ENCODE results near the gene STAC.

The STAC gene, protein sequence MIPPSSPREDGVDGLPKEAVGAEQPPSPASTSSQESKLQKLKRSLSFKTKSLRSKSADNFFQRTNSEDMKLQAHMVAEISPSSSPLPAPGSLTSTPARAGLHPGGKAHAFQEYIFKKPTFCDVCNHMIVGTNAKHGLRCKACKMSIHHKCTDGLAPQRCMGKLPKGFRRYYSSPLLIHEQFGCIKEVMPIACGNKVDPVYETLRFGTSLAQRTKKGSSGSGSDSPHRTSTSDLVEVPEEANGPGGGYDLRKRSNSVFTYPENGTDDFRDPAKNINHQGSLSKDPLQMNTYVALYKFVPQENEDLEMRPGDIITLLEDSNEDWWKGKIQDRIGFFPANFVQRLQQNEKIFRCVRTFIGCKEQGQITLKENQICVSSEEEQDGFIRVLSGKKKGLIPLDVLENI

DNA sequence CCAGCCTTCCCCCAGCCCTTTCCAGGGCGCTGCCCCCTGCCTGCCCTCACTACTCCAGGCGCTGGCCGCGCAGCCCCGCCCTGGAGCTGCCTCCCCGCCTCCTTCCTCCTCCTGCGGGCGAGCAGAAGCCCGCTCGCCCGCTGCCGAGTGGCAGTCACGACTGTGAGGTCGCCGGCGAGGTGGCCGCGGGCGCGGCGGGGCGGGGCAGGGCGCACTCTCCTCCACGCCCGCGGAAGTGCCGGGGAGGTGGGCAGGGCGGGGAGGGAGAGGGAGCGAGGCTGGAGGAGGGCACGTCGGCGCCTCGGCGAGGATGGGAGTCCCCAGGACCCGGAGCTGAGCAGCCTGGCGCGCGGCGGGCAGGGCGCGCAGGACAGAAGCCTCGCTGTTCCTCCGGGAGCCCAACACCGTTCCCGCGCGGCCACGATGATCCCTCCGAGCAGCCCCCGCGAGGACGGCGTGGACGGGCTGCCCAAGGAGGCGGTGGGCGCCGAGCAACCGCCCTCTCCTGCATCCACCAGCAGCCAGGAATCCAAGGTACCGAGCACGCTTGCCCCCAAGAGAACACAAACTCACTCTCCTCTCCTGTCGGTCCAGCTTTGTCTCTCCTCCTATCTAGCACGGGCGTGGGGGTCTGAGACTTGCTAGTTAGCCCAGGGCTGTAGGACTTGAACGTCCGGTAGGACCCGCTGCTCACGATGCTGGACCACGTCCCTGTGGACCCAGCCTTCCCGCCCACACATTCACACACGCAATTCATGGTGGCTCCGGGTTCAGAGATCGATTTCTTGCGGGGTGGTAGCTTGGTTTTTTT, at the start of gene STAC:
STAC (plus strand) TSS at position 284 of the 811 bp plus-strand sequence; CDS start at position 424, 140 bp downstream.
- no peaks in the 10 kb centered on the region for H3K9me3 ChIP-seq
- peaks cover 0 to 14% (median 5%) of the 10 kb centered on the region in 4 donors for H3K4me1 ChIP-seq
- intact Hi-C loops (cut with DNase I; ENCODE audit: low total_unique reads), result no loop called here
- no peaks in the 10 kb centered on the region for H3K27me3 ChIP-seq
- no peaks in the 10 kb centered on the region for H3K36me3 ChIP-seq
- TF ChIP-seq, protein P1, sequence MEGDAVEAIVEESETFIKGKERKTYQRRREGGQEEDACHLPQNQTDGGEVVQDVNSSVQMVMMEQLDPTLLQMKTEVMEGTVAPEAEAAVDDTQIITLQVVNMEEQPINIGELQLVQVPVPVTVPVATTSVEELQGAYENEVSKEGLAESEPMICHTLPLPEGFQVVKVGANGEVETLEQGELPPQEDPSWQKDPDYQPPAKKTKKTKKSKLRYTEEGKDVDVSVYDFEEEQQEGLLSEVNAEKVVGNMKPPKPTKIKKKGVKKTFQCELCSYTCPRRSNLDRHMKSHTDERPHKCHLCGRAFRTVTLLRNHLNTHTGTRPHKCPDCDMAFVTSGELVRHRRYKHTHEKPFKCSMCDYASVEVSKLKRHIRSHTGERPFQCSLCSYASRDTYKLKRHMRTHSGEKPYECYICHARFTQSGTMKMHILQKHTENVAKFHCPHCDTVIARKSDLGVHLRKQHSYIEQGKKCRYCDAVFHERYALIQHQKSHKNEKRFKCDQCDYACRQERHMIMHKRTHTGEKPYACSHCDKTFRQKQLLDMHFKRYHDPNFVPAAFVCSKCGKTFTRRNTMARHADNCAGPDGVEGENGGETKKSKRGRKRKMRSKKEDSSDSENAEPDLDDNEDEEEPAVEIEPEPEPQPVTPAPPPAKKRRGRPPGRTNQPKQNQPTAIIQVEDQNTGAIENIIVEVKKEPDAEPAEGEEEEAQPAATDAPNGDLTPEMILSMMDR (IDR thresholded peaks at IDR 0.05), result no peak
- peak; percentile 22 to 68 for DNase-seq
- peak within 1 kb of the TSS; percentile 76 to 85 for H3K4me3 ChIP-seq
- peak within 1 kb of the TSS; percentile 61 to 63 for H3K27ac ChIP-seq

DNA sequence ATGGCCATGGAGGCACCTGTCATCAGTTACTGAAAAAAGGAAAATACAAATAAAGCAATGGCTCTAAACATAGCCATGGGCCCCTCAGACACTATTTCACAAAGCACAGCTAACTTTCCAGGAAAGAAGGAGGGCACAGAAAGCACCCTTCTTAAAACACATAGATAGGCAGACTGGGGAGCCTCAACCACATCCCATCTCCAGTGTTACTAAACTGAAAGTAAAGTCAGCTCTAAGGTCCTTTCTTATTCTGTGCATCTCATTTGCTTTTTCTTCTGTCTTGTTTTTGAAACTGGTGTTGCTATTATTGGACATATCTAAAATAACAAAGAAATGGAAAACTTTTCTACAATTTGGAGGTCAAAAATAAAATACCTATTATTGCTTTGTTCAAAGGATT, 48.2 kb upstream of the STAC start:
- H3K27ac ChIP-seq, result no peak overlapping the region
- no peak for DNase-seq
- H3K4me1 ChIP-seq, result peaks cover 0 to 21% (median 1%) of the 10 kb centered on the region in 4 donors
- no peaks in the 10 kb centered on the region for H3K36me3 ChIP-seq
- TF ChIP-seq, protein P1 (IDR thresholded peaks at IDR 0.05), result no peak
- H3K9me3 ChIP-seq, result no peaks in the 10 kb centered on the region
- H3K27me3 ChIP-seq, result no peaks in the 10 kb centered on the region
- no peak overlapping the region for H3K4me3 ChIP-seq
- intact Hi-C loops (cut with DNase I; ENCODE audit: low total_unique reads), result no loop called here

DNA sequence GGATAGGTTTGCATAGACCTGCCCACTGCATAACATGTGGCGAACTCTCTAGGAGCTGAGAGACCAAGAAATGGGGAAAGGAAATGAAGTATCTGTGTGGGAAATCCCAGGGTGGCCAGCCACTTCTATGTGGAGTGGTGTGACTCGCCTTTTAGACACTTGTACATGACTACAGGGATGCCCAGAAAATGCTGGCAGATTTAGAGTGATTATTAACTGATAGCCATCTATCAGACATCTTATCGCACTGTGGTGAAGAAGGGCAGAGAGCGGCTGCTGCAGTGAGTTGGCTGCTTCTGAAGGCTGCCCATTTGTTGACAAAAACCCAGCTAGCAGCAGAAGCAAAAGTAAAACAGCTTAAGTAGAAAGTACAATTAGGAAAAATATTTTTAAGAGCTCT, 18.1 kb upstream of the STAC start:
- intact Hi-C loops (cut with DNase I; ENCODE audit: low total_unique reads), result no loop called here
- no peak for DNase-seq
- Histone ChIP-seq H3K9me3 (no peaks in the 10 kb centered on the region), H3K27me3 (no peaks in the 10 kb centered on the region), H3K4me1 (no peaks in the 10 kb centered on the region), H3K4me3 (no peak overlapping the region), H3K36me3 (no peaks in the 10 kb centered on the region), H3K27ac (no peak overlapping the region)
- TF ChIP-seq, protein P1 (IDR thresholded peaks at IDR 0.05), result no peak

DNA sequence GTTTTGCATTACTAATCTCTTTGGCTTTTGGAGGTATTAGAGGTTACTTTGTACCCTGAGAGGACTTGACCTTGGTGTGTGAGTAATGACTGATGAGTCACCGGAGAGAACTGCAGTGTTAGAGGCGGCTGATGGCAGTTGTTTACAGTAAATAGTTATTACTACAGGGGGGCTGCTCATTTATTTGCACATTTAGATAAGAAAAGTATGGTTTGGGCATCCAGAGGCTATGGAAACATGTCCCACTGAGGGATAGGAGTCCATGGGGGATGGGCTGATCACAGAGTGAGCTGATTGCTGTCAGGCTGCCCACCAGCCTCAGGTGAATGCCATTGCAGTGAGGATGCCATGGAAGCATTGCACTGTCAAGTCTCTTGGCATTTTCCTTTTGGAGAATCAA, 17.3 kb upstream of the STAC start:
- no peaks in the 10 kb centered on the region for H3K27me3 ChIP-seq
- intact Hi-C loops (cut with DNase I; ENCODE audit: low total_unique reads), result no loop called here
- H3K4me1 ChIP-seq, result no peaks in the 10 kb centered on the region
- no peak overlapping the region for H3K4me3 ChIP-seq
- H3K27ac ChIP-seq, result no peak overlapping the region
- TF ChIP-seq, protein P1 (IDR thresholded peaks at IDR 0.05), result no peak
- no peak for DNase-seq
- H3K9me3 ChIP-seq, result no peaks in the 10 kb centered on the region
- H3K36me3 ChIP-seq, result no peaks in the 10 kb centered on the region

DNA sequence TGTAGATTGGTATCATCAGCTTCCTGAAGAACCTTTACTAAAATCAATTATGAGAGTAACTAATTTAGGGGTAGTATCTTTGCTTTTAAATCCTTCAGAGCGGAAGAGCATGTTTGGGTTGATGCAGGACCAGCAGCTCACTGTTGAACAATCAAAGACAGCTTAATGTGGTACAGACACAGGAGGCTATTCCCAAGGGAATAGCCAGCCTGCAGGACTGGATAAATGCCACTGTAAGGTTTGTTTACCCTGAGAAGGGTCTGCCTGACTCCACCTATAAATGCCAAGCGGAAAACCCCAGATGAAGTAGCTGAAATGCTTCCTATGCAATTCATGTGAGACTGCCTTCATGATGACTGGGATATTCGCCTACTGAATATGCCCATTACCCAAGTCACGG, 16.0 kb upstream of the STAC start:
- no peaks in the 10 kb centered on the region for H3K9me3 ChIP-seq
- no peaks in the 10 kb centered on the region for H3K36me3 ChIP-seq
- DNase-seq, result no peak

More for the DNA sequence above, 16.0 kb upstream of the STAC start:
- intact Hi-C loops (cut with DNase I; ENCODE audit: low total_unique reads), result no loop called here
- no peaks in the 10 kb centered on the region for H3K27me3 ChIP-seq
- H3K4me1 ChIP-seq, result no peaks in the 10 kb centered on the region
- H3K4me3 ChIP-seq, result no peak overlapping the region
- TF ChIP-seq, protein P1 (IDR thresholded peaks at IDR 0.05), result no peak
- H3K27ac ChIP-seq, result no peak overlapping the region
